ENCODE data around the gene LRRC8D. TPM values are rescaled to one million over a fixed set of nuclear protein-coding genes. Genes with fewer than 3 reads are reported as not detected.

The LRRC8D gene
- total RNA-seq, 1 experiment from 2014 or later = 15.0 TPM

DNA sequence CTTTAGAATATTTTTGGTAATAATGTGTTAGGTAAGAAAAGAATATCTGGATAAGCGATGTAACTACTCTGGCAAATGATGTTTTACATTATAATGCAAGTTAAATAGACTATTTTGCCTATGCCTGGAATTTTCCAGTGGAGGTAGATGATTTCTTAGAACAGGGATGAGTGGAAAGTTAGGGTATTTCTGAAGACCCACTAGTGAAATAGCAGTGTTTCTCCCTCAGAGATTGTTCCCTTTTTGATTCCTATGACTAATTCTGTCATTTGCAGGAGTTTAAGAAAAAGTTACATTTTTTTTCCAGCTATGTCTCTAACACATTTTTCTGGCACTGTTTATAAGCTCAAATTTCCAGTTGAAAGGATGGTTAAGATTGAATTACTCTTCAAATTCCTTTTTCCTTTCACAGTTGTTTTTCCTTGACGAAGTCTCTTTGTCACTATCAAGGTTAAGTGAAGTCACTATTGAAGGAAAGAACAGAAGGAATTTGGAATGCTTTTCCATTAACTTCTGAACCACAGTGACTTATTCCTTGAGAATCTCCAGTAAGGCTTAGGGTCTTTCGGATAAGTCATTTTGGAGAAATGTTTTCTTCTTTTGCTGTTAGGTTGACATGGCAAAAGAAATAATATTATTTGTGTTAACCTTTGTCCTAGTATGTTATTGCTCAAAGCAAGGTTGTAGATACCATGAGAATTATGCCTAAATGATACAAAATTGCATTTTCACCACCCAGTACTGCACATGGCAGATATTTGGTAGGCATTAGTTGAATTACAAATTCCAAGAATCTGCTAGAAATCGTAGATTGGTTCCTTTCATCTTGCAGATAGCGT, 131.2 kb downstream of the LRRC8D start:
- intact Hi-C loops (cut with micrococcal nuclease) = no loop called here
- H3K9me2 ChIP-seq (ENCODE audit: insufficient read depth) = no peaks in the 10 kb centered on the region
- peaks cover 7 to 25% of the 10 kb centered on the region in 2 experiments for H3K4me1 ChIP-seq (ENCODE audit: control insufficient read depth in 1 of 2, insufficient read depth in 2 of 2, low read length in 2 of 2)
- DNase-seq (ENCODE audit: low read depth, low spot score) = no peak
- BruUV-seq (replicated peaks) = no TSS peak
- H3K4me2 ChIP-seq (ENCODE audit: low read length) = no peak overlapping the region
- no peaks in the 10 kb centered on the region for H3K27me3 ChIP-seq (ENCODE audit: insufficient read depth, low read length)
- RAD21 ChIA-PET (ENCODE audit: low non-redundant PET in 1 of 2, low total read pairs in 2 of 2, uncharacterized antibody in 2 of 2, unreplicated experiment in 2 of 2) = no interaction called here
- H3K4me3 ChIP-seq (replicated peaks in 1 of 2; ENCODE audit: low read depth in 1 of 2, low read length in 2 of 2) = no peak overlapping the region
- H3K79me2 ChIP-seq (ENCODE audit: insufficient read depth, low read length) = no peaks in the 10 kb centered on the region
- no peak for TF ChIP-seq RAD21 (IDR thresholded peaks at IDR 0.05; ENCODE audit: low read depth)
- H4K20me1 ChIP-seq (ENCODE audit: insufficient read depth) = no peaks in the 10 kb centered on the region
- CTCF ChIA-PET = no interaction called here
- peak overlapping the region; percentile 95 for H2AFZ ChIP-seq (ENCODE audit: low read depth, low read length, poor library complexity, severe bottlenecking)
- H3K9ac ChIP-seq (ENCODE audit: low read length) = no peak overlapping the region
- POLR2A ChIA-PET = no interaction called here
- H3K36me3 ChIP-seq (ENCODE audit: control insufficient read depth in 1 of 2, insufficient read depth in 2 of 2, low read length in 2 of 2) = no peaks in the 10 kb centered on the region
- H3K9me3 ChIP-seq (ENCODE audit: control insufficient read depth in 1 of 2, insufficient read depth in 1 of 2, low read depth in 1 of 2, low read length in 2 of 2) = no peaks in the 10 kb centered on the region
- no peak overlapping the region for H3K27ac ChIP-seq (ENCODE audit: low read depth, low read length)
- ATAC-seq = no peak

DNA sequence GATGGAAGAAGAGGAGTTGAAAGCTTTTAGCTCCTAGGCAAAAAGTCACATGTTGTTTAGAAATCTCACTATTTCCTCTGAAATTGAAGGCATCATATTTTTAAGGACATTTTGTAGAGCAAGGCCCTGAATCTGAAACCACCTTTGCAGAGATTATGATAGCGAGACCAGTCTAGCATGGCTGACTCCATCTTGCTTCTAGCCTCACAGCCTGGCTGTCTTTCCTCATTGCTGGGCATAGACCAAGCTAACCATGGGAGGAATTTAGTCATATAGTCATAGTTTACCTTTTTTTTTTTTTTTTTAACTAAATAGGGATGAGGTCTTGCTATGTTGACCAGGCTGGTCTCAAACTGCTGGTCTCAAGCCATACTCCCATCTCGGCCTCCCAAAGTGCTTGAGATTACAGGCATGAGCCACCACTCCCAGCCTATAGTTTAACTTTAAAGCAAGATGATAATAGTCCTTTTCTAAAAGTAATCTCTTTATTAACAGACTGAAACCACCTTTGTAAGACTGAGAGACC, 131.8 kb downstream of the LRRC8D start:
- no peaks in the 10 kb centered on the region for H3K9me3 ChIP-seq (ENCODE audit: control insufficient read depth in 1 of 2, insufficient read depth in 1 of 2, low read depth in 1 of 2, low read length in 2 of 2)
- no peaks in the 10 kb centered on the region for H3K9me2 ChIP-seq (ENCODE audit: insufficient read depth)
- intact Hi-C loops (cut with micrococcal nuclease) = no loop called here
- ATAC-seq = peak; percentile 28; the same call in 1 of the 2 replicates
- H3K36me3 ChIP-seq (ENCODE audit: control insufficient read depth in 1 of 2, insufficient read depth in 2 of 2, low read length in 2 of 2) = no peaks in the 10 kb centered on the region
- peak overlapping the region; percentile 73 for H3K4me2 ChIP-seq (ENCODE audit: low read length)
- no peaks in the 10 kb centered on the region for H3K79me2 ChIP-seq (ENCODE audit: insufficient read depth, low read length)
- H3K9ac ChIP-seq (ENCODE audit: low read length) = peak overlapping the region; percentile 34; the same call in 1 of the 2 replicates
- DNase-seq (ENCODE audit: low read depth, low spot score) = no peak
- no peaks in the 10 kb centered on the region for H4K20me1 ChIP-seq (ENCODE audit: insufficient read depth)
- peak overlapping the region; percentile 95 for H2AFZ ChIP-seq (ENCODE audit: low read depth, low read length, poor library complexity, severe bottlenecking)
- ChIA-PET CTCF (no interaction called here), RAD21 (ENCODE audit: low non-redundant PET in 1 of 2, low total read pairs in 2 of 2, uncharacterized antibody in 2 of 2, unreplicated experiment in 2 of 2) (no interaction called here), POLR2A (no interaction called here)
- peak overlapping the region in 1 of 2 experiments; percentile 29; a peak in 1 of 4 replicates for H3K4me3 ChIP-seq (replicated peaks in 1 of 2; ENCODE audit: low read depth in 1 of 2, low read length in 2 of 2)
- no peak overlapping the region for H3K27ac ChIP-seq (ENCODE audit: low read depth, low read length)
- no peaks in the 10 kb centered on the region for H3K27me3 ChIP-seq (ENCODE audit: insufficient read depth, low read length)
- BruUV-seq (replicated peaks) = no TSS peak
- peaks cover 7 to 25% of the 10 kb centered on the region in 2 experiments for H3K4me1 ChIP-seq (ENCODE audit: control insufficient read depth in 1 of 2, insufficient read depth in 2 of 2, low read length in 2 of 2)
- TF ChIP-seq, protein P1, sequence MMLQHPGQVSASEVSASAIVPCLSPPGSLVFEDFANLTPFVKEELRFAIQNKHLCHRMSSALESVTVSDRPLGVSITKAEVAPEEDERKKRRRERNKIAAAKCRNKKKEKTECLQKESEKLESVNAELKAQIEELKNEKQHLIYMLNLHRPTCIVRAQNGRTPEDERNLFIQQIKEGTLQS (IDR thresholded peaks at IDR 0.05) = no peak
- no peak for TF ChIP-seq EZH2 (IDR thresholded peaks at IDR 0.05)
- TF ChIP-seq EZH2phosphoT487 (IDR thresholded peaks at IDR 0.05; ENCODE audit: borderline replicate concordance) = no peak
- TF ChIP-seq CEBPB (IDR thresholded peaks at IDR 0.05; ENCODE audit: low read depth) = no peak
- TF ChIP-seq, protein P2, sequence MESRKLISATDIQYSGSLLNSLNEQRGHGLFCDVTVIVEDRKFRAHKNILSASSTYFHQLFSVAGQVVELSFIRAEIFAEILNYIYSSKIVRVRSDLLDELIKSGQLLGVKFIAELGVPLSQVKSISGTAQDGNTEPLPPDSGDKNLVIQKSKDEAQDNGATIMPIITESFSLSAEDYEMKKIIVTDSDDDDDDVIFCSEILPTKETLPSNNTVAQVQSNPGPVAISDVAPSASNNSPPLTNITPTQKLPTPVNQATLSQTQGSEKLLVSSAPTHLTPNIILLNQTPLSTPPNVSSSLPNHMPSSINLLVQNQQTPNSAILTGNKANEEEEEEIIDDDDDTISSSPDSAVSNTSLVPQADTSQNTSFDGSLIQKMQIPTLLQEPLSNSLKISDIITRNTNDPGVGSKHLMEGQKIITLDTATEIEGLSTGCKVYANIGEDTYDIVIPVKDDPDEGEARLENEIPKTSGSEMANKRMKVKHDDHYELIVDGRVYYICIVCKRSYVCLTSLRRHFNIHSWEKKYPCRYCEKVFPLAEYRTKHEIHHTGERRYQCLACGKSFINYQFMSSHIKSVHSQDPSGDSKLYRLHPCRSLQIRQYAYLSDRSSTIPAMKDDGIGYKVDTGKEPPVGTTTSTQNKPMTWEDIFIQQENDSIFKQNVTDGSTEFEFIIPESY (IDR thresholded peaks at IDR 0.05; ENCODE audit: extremely low read depth, insufficient replicate concordance, low read length) = no peak
- TF ChIP-seq YY1 (IDR thresholded peaks at IDR 0.05; ENCODE audit: extremely low read depth, insufficient replicate concordance, low read depth, low read length) = no peak
- no peak for TF ChIP-seq SRF (IDR thresholded peaks at IDR 0.05; ENCODE audit: low read depth)
- no peak for TF ChIP-seq ELF1 (IDR thresholded peaks at IDR 0.05; ENCODE audit: borderline replicate concordance, low read depth)
- no peak for TF ChIP-seq ZNF274 (IDR thresholded peaks at IDR 0.05; ENCODE audit: low read depth, low read length)
- TF ChIP-seq POLR2AphosphoS5 (IDR thresholded peaks at IDR 0.05; ENCODE audit: low read depth, low read length) = no peak
- TF ChIP-seq, protein P3, sequence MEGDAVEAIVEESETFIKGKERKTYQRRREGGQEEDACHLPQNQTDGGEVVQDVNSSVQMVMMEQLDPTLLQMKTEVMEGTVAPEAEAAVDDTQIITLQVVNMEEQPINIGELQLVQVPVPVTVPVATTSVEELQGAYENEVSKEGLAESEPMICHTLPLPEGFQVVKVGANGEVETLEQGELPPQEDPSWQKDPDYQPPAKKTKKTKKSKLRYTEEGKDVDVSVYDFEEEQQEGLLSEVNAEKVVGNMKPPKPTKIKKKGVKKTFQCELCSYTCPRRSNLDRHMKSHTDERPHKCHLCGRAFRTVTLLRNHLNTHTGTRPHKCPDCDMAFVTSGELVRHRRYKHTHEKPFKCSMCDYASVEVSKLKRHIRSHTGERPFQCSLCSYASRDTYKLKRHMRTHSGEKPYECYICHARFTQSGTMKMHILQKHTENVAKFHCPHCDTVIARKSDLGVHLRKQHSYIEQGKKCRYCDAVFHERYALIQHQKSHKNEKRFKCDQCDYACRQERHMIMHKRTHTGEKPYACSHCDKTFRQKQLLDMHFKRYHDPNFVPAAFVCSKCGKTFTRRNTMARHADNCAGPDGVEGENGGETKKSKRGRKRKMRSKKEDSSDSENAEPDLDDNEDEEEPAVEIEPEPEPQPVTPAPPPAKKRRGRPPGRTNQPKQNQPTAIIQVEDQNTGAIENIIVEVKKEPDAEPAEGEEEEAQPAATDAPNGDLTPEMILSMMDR (IDR thresholded peaks at IDR 0.05 in 2 of 3, conservative IDR thresholded peaks at IDR 0.05 in 1 of 3; ENCODE audit: borderline replicate concordance in 1 of 3, insufficient read depth in 1 of 3, low read depth in 2 of 3, low read length in 2 of 3) = no peak
- TF ChIP-seq ZFX (IDR thresholded peaks at IDR 0.05) = no peak
- TF ChIP-seq RAD21 (IDR thresholded peaks at IDR 0.05; ENCODE audit: low read depth) = no peak
- TF ChIP-seq, protein P4, sequence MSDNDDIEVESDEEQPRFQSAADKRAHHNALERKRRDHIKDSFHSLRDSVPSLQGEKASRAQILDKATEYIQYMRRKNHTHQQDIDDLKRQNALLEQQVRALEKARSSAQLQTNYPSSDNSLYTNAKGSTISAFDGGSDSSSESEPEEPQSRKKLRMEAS (IDR thresholded peaks at IDR 0.05) = no peak
- no peak for TF ChIP-seq SIN3A (IDR thresholded peaks at IDR 0.05; ENCODE audit: low read depth)

Data from HCT116 (cell line).